ENCODE measurements around the gene CDK13.
"Not testable (repeated sequence)": the region's sequence is repeated elsewhere in the genome, so short reads cannot be mapped to it uniquely, and the experiment has no call there.

The CDK13 gene

DNA sequence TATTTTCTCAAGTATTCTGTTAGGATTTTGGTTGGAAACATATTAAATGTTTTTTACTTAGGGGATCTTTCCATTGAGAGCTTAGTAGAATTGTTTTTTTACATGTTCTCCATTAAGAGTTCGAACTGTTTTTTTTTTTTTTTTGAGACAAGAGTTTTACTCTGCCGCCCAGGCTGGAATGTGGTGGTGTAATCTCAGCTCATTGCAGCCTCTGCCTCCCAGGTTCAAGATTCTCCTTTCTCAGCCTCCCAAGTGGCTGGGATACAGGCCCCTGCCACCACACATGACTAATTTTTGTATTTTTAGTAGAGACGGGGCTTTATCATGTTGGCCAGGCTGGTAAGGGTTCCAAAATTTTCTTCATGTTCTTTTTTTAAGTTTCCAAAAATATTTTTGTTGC, 151.1 kb downstream of the CDK13 start:
- no peak for DNase-seq (ENCODE audit: low read depth)
- no peak overlapping the region for H3K4me3 ChIP-seq (ENCODE audit: low read depth, low read length)
- TF ChIP-seq CTCF (IDR thresholded peaks at IDR 0.05; ENCODE audit: control insufficient read depth, extremely low read depth, insufficient read depth), result no peak

GRCh38 chr7:40102897-40103296, 152.8 kb downstream of the CDK13 start:
- no peak overlapping the region for H3K4me3 ChIP-seq (ENCODE audit: low read depth, low read length)
- DNase-seq (ENCODE audit: low read depth), result no peak
- no peak for TF ChIP-seq CTCF (IDR thresholded peaks at IDR 0.05; ENCODE audit: control insufficient read depth, extremely low read depth, insufficient read depth)

- peak; percentile 13 for DNase-seq (ENCODE audit: low read depth)
- TF ChIP-seq CTCF (IDR thresholded peaks at IDR 0.05; ENCODE audit: control insufficient read depth, extremely low read depth, insufficient read depth), result no peak
- H3K4me3 ChIP-seq (ENCODE audit: low read depth, low read length), result no peak overlapping the region
Measured at GRCh38 chr7:40105879-40106473, 155.9 kb downstream of the CDK13 start.

- TF ChIP-seq CTCF (IDR thresholded peaks at IDR 0.05; ENCODE audit: control insufficient read depth, extremely low read depth, insufficient read depth), result no peak
- H3K4me3 ChIP-seq (ENCODE audit: low read depth, low read length), result no peak overlapping the region
- no peak for DNase-seq (ENCODE audit: low read depth)
Measured at GRCh38 chr7:40115936-40116335, 165.9 kb downstream of the CDK13 start.

DNA sequence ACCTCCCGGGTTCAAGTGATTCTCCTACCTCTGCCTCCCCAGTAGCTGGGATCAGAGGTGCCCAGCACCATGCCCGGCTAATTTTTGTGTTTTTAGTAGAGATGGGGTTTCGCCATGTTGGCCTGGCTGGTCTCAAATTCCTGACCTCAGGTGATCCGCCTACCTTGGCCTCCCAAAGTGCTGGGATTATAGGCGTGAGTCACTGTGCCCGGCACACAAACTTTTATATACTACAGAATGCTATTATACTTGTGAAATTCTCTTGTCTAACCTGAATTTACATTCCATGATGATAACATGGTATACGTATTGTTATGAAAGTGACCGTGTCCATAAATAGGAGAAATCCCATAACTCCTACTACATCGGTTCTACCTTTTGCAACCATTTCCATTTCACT, 167.1 kb downstream of the CDK13 start:
- not testable (repeated sequence) for DNase-seq (ENCODE audit: low read depth); H3K4me3 ChIP-seq (ENCODE audit: low read depth, low read length)

DNA sequence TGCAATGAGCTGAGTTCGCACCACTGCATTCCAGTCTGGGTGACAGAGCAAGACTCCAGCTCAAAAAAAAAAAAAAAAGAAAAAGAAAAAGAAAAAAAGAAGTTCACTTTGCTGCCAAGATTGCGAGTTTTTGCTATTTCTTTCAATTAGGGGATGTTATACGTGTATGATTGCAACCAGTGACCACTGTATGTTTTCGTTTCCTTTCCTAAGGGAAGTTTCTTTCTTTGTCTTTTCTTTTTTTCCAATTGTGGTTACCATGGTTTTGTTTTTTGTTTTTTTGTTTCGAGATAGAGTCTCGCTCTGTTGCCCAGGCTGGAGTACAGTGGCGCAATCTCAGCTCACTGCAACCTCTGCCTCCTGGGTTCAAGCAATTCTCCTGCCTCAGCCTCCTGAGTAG, 168.1 kb downstream of the CDK13 start:
- DNase-seq (ENCODE audit: low read depth); H3K4me3 ChIP-seq (ENCODE audit: low read depth, low read length): not testable (repeated sequence)

DNA sequence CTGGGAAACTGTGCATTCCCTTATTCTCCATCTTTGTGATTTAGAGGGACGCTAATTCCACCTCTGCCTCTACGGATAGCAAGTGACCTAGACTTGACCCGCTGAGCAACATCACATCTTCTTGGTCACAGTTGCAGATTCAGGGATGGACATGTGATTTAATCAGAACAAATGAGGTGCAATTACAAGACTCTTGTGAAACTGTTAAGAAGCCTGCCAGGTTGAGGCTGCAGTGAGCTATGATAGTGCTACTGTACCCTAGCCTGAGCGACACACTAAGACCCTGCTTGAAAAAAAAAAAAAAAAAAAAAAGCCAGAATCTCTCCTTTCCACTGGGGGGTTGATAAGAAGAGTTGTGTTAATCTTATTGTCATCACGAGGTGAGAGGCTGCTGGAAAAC, 170.0 kb downstream of the CDK13 start:
- TF ChIP-seq CTCF (IDR thresholded peaks at IDR 0.05; ENCODE audit: control insufficient read depth, extremely low read depth, insufficient read depth), result no peak
- no peak overlapping the region for H3K4me3 ChIP-seq (ENCODE audit: low read depth, low read length)
- DNase-seq (ENCODE audit: low read depth), result no peak

GRCh38 chr7:40122100-40122939, 172.3 kb downstream of the CDK13 start:
- DNase-seq (ENCODE audit: low read depth); H3K4me3 ChIP-seq (ENCODE audit: low read depth, low read length): not testable (repeated sequence)

Data from LNCaP clone FGC (cell line).